K562 (cell line): ENCODE results near the gene SEC61A1. TPM values are rescaled to one million over a fixed set of nuclear protein-coding genes. Genes with fewer than 3 reads are reported as not detected.

Source experiments
- ATAC-seq: fragments of 200-7000 bp; cut with Tn5 transposase; 3 replicates; pipeline ENCODE4 v1.9.1; 2020; ENCODE audit warnings: moderate library complexity
- BruUV-seq: library from RNA; stranded (reverse); fragments of 400-500 nt; replicated peaks from 2 replicates; lab custom pipeline; 2021; lab: Mats Ljungman, UMichigan
- CTCF ChIA-PET: fragments of 300-600 bp; formaldehyde crosslinking; extraction: SDS; loops from one replicate; lab custom pipeline; 2021; ENCODE audit warnings: low intra/inter-chr PET ratio; lab: Yijun Ruan, JAX
- POLR2A ChIA-PET: fragments of 300-600, 350-650 bp; sonication (Branson Sonifier 250); formaldehyde crosslinking; extraction: SDS; loops from one replicate; lab custom pipeline; 2021; ENCODE audit warnings: antibody characterized with exemption, inconsistent platforms; lab: Yijun Ruan, JAX
- DNase-seq, 4 experiments: peaks; one replicate each; pipeline versions ENCODE4 v3.0.0 to v3.0.0-alpha.2; 2011 to 2018; ENCODE audit warnings: low spot score in 3 of 4, mixed read lengths in 3 of 4; ENCODE audit errors: extremely low read depth in 1 of 4
- FAIRE-seq: peaks from 2 replicates; lab custom pipeline; 2011; peaks lifted over from hg19 to GRCh38; lab: Jason Lieb, UNC
- H2AFZ ChIP-seq: 2 replicates; pipeline ENCODE4 v1.6.0; 2011; ENCODE audit warnings: low read depth, low read length, control low read depth, inconsistent platforms
- H3K27ac ChIP-seq: fragments of 200-600 bp; 3 replicates; pipeline ENCODE4 v1.8.0; 2011; ENCODE audit warnings: low read depth, mild to moderate bottlenecking, control low read depth, inconsistent platforms, low read length, moderate library complexity, mixed read lengths; ENCODE audit errors: extremely low read depth
- H3K27me3 ChIP-seq, 2 experiments: fragments of 300-600 bp in 1 of 2; 2 replicates in 1 of 2; 3 replicates in 1 of 2; pipeline versions ENCODE4 v1.6.0 to v1.8.0; 2011; ENCODE audit warnings: inconsistent platforms in 2 of 2, low read length in 2 of 2, mild to moderate bottlenecking in 1 of 2, mixed read lengths in 1 of 2, moderate library complexity in 1 of 2; ENCODE audit not compliant: control insufficient read depth in 2 of 2, insufficient read depth in 2 of 2
- H3K36me3 ChIP-seq: fragments of 300-600 bp; 3 replicates; pipeline ENCODE4 v1.8.0; 2011; ENCODE audit warnings: mild to moderate bottlenecking, low read length, inconsistent platforms; ENCODE audit not compliant: control insufficient read depth, insufficient read depth
- H3K4me1 ChIP-seq, 2 experiments: fragments of 200-600 bp in 1 of 2; replicated peaks in 1 of 2; 2 replicates in 1 of 2; 3 replicates in 1 of 2; pipeline versions ENCODE4 v1.5.1 to v1.8.0; 2011; ENCODE audit warnings: inconsistent platforms in 2 of 2, low read length in 2 of 2, mild to moderate bottlenecking in 1 of 2, mixed read lengths in 1 of 2, moderate library complexity in 1 of 2; ENCODE audit not compliant: control insufficient read depth in 2 of 2, insufficient read depth in 2 of 2
- H3K4me2 ChIP-seq: 2 replicates; pipeline ENCODE4 v1.6.1; 2011; ENCODE audit warnings: low read length, control low read depth, inconsistent platforms, mixed read lengths; ENCODE audit not compliant: insufficient read depth
- H3K4me3 ChIP-seq: fragments of 200-600 bp; sonication (generic), shearing (Covaris generic); 2 replicates; pipeline ENCODE4 v1.5.1; 2016; ENCODE audit warnings: control low read depth, inconsistent platforms
- H3K79me2 ChIP-seq: fragments of 200-600 bp; 3 replicates; pipeline ENCODE4 v1.8.0; 2011; ENCODE audit warnings: low read length, inconsistent platforms; ENCODE audit not compliant: control insufficient read depth, insufficient read depth
- H3K9ac ChIP-seq, 2 experiments: 2 replicates each; pipeline versions ENCODE4 v1.6.0 to v1.6.1; 2011; ENCODE audit warnings: low read depth in 2 of 2, low read length in 2 of 2, control low read depth in 1 of 2, inconsistent platforms in 1 of 2, mild to moderate bottlenecking in 1 of 2, mixed read lengths in 1 of 2; ENCODE audit not compliant: insufficient read depth in 1 of 2
- H3K9me1 ChIP-seq: one replicate; pipeline ENCODE4 v1.6.0; 2011; ENCODE audit warnings: inconsistent platforms, mild to moderate bottlenecking, low read length, moderate library complexity; ENCODE audit not compliant: control insufficient read depth, insufficient read depth
- H3K9me3 ChIP-seq: replicated peaks from 2 replicates; pipeline ENCODE4 v1.5.1; 2011; ENCODE audit warnings: low read depth, low read length, inconsistent platforms; ENCODE audit not compliant: control insufficient read depth, insufficient read depth
- H4K20me1 ChIP-seq: replicated peaks from 2 replicates; pipeline ENCODE4 v1.6.1; 2011; ENCODE audit warnings: low read length, inconsistent platforms, mixed read lengths; ENCODE audit not compliant: control insufficient read depth, insufficient read depth
- E2F8 ChIP-seq: fragments of 450-650 bp; IDR thresholded peaks from 2 replicates; pipeline ENCODE4 v1.7.1; 2018; ENCODE audit warnings: mild to moderate bottlenecking, low read depth; ENCODE audit not compliant: partially characterized antibody
- E4F1 ChIP-seq: fragments of 250-450 bp; sonication (Bioruptor Pico); IDR thresholded peaks from 2 replicates; pipeline ENCODE4 v1.5.0; 2021; ENCODE audit warnings: mild to moderate bottlenecking, borderline replicate concordance
- ETV1 ChIP-seq: fragments of 450-650 bp; conservative IDR thresholded peaks from 2 replicates; pipeline ENCODE4 v1.6.1; 2016; ENCODE audit warnings: missing genetic modification characterization, control low read depth, low read depth, missing compliant biosample characterization
- NELFE ChIP-seq: IDR thresholded peaks from 2 replicates; pipeline ENCODE4 v1.6.1; 2011; ENCODE audit warnings: mild to moderate bottlenecking; ENCODE audit not compliant: insufficient read depth, insufficient read length
- NFIX ChIP-seq: fragments of 250-450 bp; sonication (Bioruptor Pico); IDR thresholded peaks from 2 replicates; pipeline ENCODE4 v1.4.0; 2020; ENCODE audit warnings: low read depth, mild to moderate bottlenecking, moderate library complexity
- PTRF ChIP-seq: fragments of 450-650 bp; IDR thresholded peaks from 2 replicates; pipeline ENCODE4 v1.6.1; 2016; ENCODE audit warnings: mild to moderate bottlenecking, missing genetic modification characterization, missing compliant biosample characterization
- U2AF2 ChIP-seq: fragments of 200-400 bp; formaldehyde crosslinking; optimal IDR thresholded peaks from 2 replicates; pipeline ENCODE3; 2017; ENCODE audit warnings: low read depth, mild to moderate bottlenecking, low read length
- VEZF1 ChIP-seq: fragments of 200-800 bp; sonication (Bioruptor generic); IDR thresholded peaks from 2 replicates; pipeline ENCODE4 v1.6.1; 2017; ENCODE audit warnings: missing genetic modification characterization, missing compliant biosample characterization
- ZKSCAN1 ChIP-seq: fragments of 150-350 bp; IDR thresholded peaks from 2 replicates; pipeline ENCODE4 v1.6.1; 2016; ENCODE audit warnings: low read depth, low read length
- ZNF217 ChIP-seq: sonication (generic); formaldehyde crosslinking; IDR thresholded peaks from 2 replicates; pipeline ENCODE4 v1.8.0; 2022; ENCODE audit warnings: mild to moderate bottlenecking, missing genetic modification reagents
- ZNF57 ChIP-seq: fragments of 450-650 bp; formaldehyde crosslinking; IDR thresholded peaks from 2 replicates; pipeline ENCODE4 v1.4.0; 2020; ENCODE audit warnings: mild to moderate bottlenecking, moderate library complexity
- WGBS: fragments of 100-300 bp; shearing (Covaris generic); methylation state at CpG from one replicate; pipeline ENCODE4 v1.1.6; 2016; ENCODE audit warnings: low coverage, mixed read lengths; ENCODE audit not compliant: insufficient coverage; ENCODE audit errors: missing lambda C conversion rate; 5-methylcytosine and 5-hydroxymethylcytosine counted together
- in situ Hi-C: fragments of 300-500 bp; cut with MboI; formaldehyde crosslinking; loops from 4 replicates; pipeline ENCODE4 v1.15.0; 2018; ENCODE audit warnings: inconsistent platforms, mixed read lengths
- intact Hi-C: fragments of 100-400 bp; cut with micrococcal nuclease; formaldehyde crosslinking; loops from 2 replicates; pipeline ENCODE4 v1.14.2; 2022
- polyA plus RNA-seq, 8 experiments: library from polyadenylated mRNA; depleted of rRNA in 4 of 8; stranded (reverse) in 5 of 8; unstranded in 3 of 8; fragments of >200 nt; fragmentation: Nextera tagmentation in 2 of 8; fragmentation: Illumina TruSeq in 1 of 8; extraction: Ambion mirVana in 2 of 8; extraction: Trizol in 1 of 8; gene quantifications; 2 replicates each; pipeline versions ENCODE4 v1.2.1 to v1.2.3, GENCODE V29; 2011 to 2014; ENCODE audit warnings: inconsistent platforms in 1 of 8, missing spikeins in 1 of 8
- total RNA-seq, 7 experiments: library from RNA; depleted of rRNA in 6 of 7; stranded (reverse); fragments of >200 nt in 6 of 7; fragmentation: Illumina TruSeq in 2 of 7; extraction: Trizol in 2 of 7; gene quantifications; 2 replicates each; pipeline versions ENCODE4 v1.2.1 to v1.2.3, GENCODE V29; 2011 to 2021; ENCODE audit warnings: low replicate concordance in 1 of 7
- TF ChIP-seq, protein P1 (sequence below): fragments of 450-650 bp; IDR thresholded peaks from 2 replicates; pipeline ENCODE4 v1.7.0; 2016; ENCODE audit warnings: borderline replicate concordance

SEC61A1 gene
- total and polyA plus RNA-seq, 9 of the 15 experiments (the other 6 are each of a cell fraction or from before 2014, with no cell fraction given) = 1.9 to 140 (median 79.1) TPM

DNA sequence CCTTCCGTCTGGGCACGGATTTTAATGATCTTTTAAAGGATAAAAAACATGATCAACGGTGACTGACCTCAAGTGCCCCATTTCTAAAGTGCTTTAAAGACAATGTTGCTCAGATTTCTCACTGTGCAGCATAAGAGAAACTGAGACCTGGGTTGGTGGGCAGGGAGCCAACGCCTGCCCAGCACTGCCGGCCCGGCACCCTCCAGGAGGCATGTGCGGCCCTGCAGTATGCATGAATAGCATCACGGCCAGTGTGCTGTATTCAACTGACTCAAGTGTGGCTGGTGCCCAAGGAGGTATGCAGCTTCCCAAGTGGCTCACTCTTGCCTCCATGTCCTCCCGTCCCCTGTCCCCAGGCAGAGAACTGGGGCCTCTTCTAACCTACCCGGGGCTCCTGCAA, 30.3 kb downstream of the SEC61A1 start:
- in situ Hi-C loops = no loop called here
- H3K9ac ChIP-seq = no peak overlapping the region; a peak in 1 of 4 replicates
- WGBS = 95% methylated on average over 8 of the region's 10 CpGs
- BruUV-seq = no TSS peak
- no peaks in the 10 kb centered on the region for H3K9me1 ChIP-seq
- H4K20me1 ChIP-seq = no peaks in the 10 kb centered on the region
- ATAC-seq (no peak), DNase-seq (no peak), FAIRE-seq (no peak)
- peaks cover 16% of the 10 kb centered on the region; the same call in 2 of the 3 replicates for H3K79me2 ChIP-seq
- H3K27ac ChIP-seq = no peak overlapping the region
- no peaks in the 10 kb centered on the region for H3K27me3 ChIP-seq
- no peaks in the 10 kb centered on the region for H3K9me3 ChIP-seq
- peaks cover 96% of the 10 kb centered on the region for H3K36me3 ChIP-seq
- H3K4me3 ChIP-seq = no peak overlapping the region
- intact Hi-C loops = no loop called here
- no peak overlapping the region for H2AFZ ChIP-seq
- ChIA-PET POLR2A (no interaction called here), CTCF (no interaction called here)
- peaks cover 34 to 35% of the 10 kb centered on the region in 2 experiments for H3K4me1 ChIP-seq
- TF ChIP-seq NELFE = no peak
- TF ChIP-seq ETV1 (tag) = no peak
- no peak for TF ChIP-seq E2F8
- TF ChIP-seq, protein P1, sequence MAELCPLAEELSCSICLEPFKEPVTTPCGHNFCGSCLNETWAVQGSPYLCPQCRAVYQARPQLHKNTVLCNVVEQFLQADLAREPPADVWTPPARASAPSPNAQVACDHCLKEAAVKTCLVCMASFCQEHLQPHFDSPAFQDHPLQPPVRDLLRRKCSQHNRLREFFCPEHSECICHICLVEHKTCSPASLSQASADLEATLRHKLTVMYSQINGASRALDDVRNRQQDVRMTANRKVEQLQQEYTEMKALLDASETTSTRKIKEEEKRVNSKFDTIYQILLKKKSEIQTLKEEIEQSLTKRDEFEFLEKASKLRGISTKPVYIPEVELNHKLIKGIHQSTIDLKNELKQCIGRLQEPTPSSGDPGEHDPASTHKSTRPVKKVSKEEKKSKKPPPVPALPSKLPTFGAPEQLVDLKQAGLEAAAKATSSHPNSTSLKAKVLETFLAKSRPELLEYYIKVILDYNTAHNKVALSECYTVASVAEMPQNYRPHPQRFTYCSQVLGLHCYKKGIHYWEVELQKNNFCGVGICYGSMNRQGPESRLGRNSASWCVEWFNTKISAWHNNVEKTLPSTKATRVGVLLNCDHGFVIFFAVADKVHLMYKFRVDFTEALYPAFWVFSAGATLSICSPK = no peak
- no peak for TF ChIP-seq ZNF217 (CRISPR knock-in tag)
- TF ChIP-seq PTRF (tag) = no peak
- no peak for TF ChIP-seq ZNF57 (CRISPR knock-in tag)
- no peak for TF ChIP-seq E4F1 (CRISPR knock-in tag)
- no peak for TF ChIP-seq NFIX (CRISPR knock-in tag)
- TF ChIP-seq ZKSCAN1 = no peak
- no peak for TF ChIP-seq U2AF2
- TF ChIP-seq VEZF1 (CRISPR knock-in tag) = no peak
- H3K4me2 ChIP-seq = no peak overlapping the region
